ENCODE measurements around the gene ANLN.
"Not testable (repeated sequence)": the region's sequence is repeated elsewhere in the genome, so short reads cannot be mapped to it uniquely, and the experiment has no call there.

ANLN gene

GRCh38 chr7:36420307-36420706, 30.6 kb downstream of the ANLN start:
- DNase-seq, result no peak

GRCh38 chr7:36422072-36422471, 32.4 kb downstream of the ANLN start:
- no peak for DNase-seq

- DNase-seq, result no peak
Measured at GRCh38 chr7:36423633-36424032, 34.0 kb downstream of the ANLN start.

- DNase-seq, result no peak
Measured at GRCh38 chr7:36430186-36430585, 40.5 kb downstream of the ANLN start.

GRCh38 chr7:36430881-36431280, 41.2 kb downstream of the ANLN start:
- DNase-seq, result no peak

- no peak for DNase-seq
Measured at GRCh38 chr7:36438211-36438610, 48.5 kb downstream of the ANLN start.

GRCh38 chr7:36439624-36440023, 50.0 kb downstream of the ANLN start:
- DNase-seq, result no peak

GRCh38 chr7:36440880-36441279, 51.2 kb downstream of the ANLN start:
- no peak for DNase-seq

GRCh38 chr7:36441344-36442022, 51.8 kb downstream of the ANLN start:
- DNase-seq, result no peak

- DNase-seq, result no peak
Measured at GRCh38 chr7:36448781-36449379, 59.2 kb downstream of the ANLN start.

GRCh38 chr7:36449685-36450084, 60.0 kb downstream of the ANLN start:
- DNase-seq, result no peak

GRCh38 chr7:36453769-36454168, 64.1 kb downstream of the ANLN start:
- DNase-seq, result no peak

- DNase-seq, result no peak
Measured at GRCh38 chr7:36455646-36456045, 66.0 kb downstream of the ANLN start.

GRCh38 chr7:36456138-36456537, 66.5 kb downstream of the ANLN start:
- DNase-seq, result no peak

- DNase-seq, result no peak
Measured at GRCh38 chr7:36456548-36456947, 66.9 kb downstream of the ANLN start.

- no peak for DNase-seq
Measured at GRCh38 chr7:36459236-36459960, 69.7 kb downstream of the ANLN start.

- DNase-seq, result no peak
Measured at GRCh38 chr7:36460811-36461429, 71.3 kb downstream of the ANLN start.

GRCh38 chr7:36462551-36463137, 73.0 kb downstream of the ANLN start:
- no peak for DNase-seq

GRCh38 chr7:36464271-36464670, 74.6 kb downstream of the ANLN start:
- no peak for DNase-seq

- not testable (repeated sequence) for DNase-seq
Measured at GRCh38 chr7:36466001-36466400, 76.3 kb downstream of the ANLN start.

- no peak for DNase-seq
Measured at GRCh38 chr7:36468370-36469101, 78.9 kb downstream of the ANLN start.

GRCh38 chr7:36469236-36469635, 79.6 kb downstream of the ANLN start:
- DNase-seq, result no peak
